Panc1 (cell line): Measurements from ENCODE around the gene GBX1. TPM values are rescaled to one million over a fixed set of nuclear protein-coding genes. Genes with fewer than 3 reads are reported as not detected.

Experiments used
- ATAC-seq: fragments of 200-7000 bp; cut with Tn5 transposase; 2 replicates; pipeline ENCODE4 v1.9.1; 2020; ENCODE audit warnings: mild to moderate bottlenecking, moderate library complexity
- BruUV-seq: library from RNA; stranded (reverse); fragments of 400-500 nt; replicated peaks from 2 replicates; lab custom pipeline; 2021; lab: Mats Ljungman, UMichigan
- CTCF ChIA-PET: fragments of 300-600 bp; sonication (Branson Sonifier 250); formaldehyde crosslinking; loops from one replicate; lab custom pipeline; 2022; ENCODE audit warnings: antibody characterized with exemption; lab: Charles Lee
- POLR2A ChIA-PET: fragments of 300-600 bp; sonication (Branson Sonifier 250); formaldehyde crosslinking; loops from one replicate; lab custom pipeline; 2022; ENCODE audit warnings: antibody characterized with exemption; lab: Charles Lee
- DNase-seq: peaks from one replicate; pipeline ENCODE4 v3.0.0-alpha.2; 2010; ENCODE audit warnings: low read depth, low spot score
- H3K27ac ChIP-seq: 2 replicates; pipeline ENCODE4 v1.5.1; 2011; ENCODE audit warnings: mild to moderate bottlenecking, low read length, inconsistent platforms
- H3K27me3 ChIP-seq: fragments of 200-500 bp; sonication (Bioruptor generic); 2 replicates; pipeline ENCODE4 v1.6.0; 2014; ENCODE audit warnings: low read length, inconsistent platforms; ENCODE audit not compliant: control insufficient read depth, insufficient read depth
- H3K36me3 ChIP-seq: fragments of 200-500 bp; sonication (Bioruptor generic); 2 replicates; pipeline ENCODE4 v1.5.1; 2014; ENCODE audit warnings: inconsistent platforms, mild to moderate bottlenecking, low read length, moderate library complexity; ENCODE audit not compliant: control insufficient read depth, insufficient read depth
- H3K4me1 ChIP-seq: 2 replicates; pipeline ENCODE4 v1.5.1; 2011; ENCODE audit warnings: inconsistent platforms, mild to moderate bottlenecking, low read length, moderate library complexity; ENCODE audit not compliant: control insufficient read depth, insufficient read depth
- H3K4me3 ChIP-seq, 2 experiments: 2 replicates each; pipeline ENCODE4 v1.5.1; 2011 to 2012; ENCODE audit warnings: low read depth in 2 of 2, low read length in 2 of 2, mild to moderate bottlenecking in 2 of 2, inconsistent platforms in 1 of 2, moderate library complexity in 1 of 2
- H3K9me3 ChIP-seq: fragments of 200-500 bp; sonication (Bioruptor generic); 2 replicates; pipeline ENCODE4 v1.5.1; 2014; ENCODE audit warnings: low read depth, mild to moderate bottlenecking, inconsistent platforms, low read length, moderate library complexity; ENCODE audit not compliant: control insufficient read depth, insufficient read depth
- POLR2AphosphoS5 ChIP-seq: IDR thresholded peaks from 2 replicates; pipeline ENCODE4 v1.6.1; 2012; ENCODE audit warnings: mild to moderate bottlenecking, low read depth, low read length, moderate library complexity
- REST ChIP-seq, 2 experiments: IDR thresholded peaks; 2 replicates each; pipeline ENCODE4 v1.6.1; 2011 to 2012; ENCODE audit warnings: low read depth in 2 of 2, control low read depth in 1 of 2, low read length in 1 of 2, mild to moderate bottlenecking in 1 of 2, moderate library complexity in 1 of 2; ENCODE audit not compliant: insufficient read depth in 1 of 2
- SIN3A ChIP-seq: IDR thresholded peaks from 2 replicates; pipeline ENCODE4 v1.6.1; 2012; ENCODE audit warnings: low read depth, mild to moderate bottlenecking, low read length, moderate library complexity, borderline replicate concordance; ENCODE audit not compliant: insufficient read depth
- TCF7L2 ChIP-seq: IDR thresholded peaks from 2 replicates; pipeline ENCODE4 v1.6.1; 2011; ENCODE audit warnings: mild to moderate bottlenecking, low read depth, low read length, inconsistent platforms
- in situ Hi-C: cut with HindIII; loops from 2 replicates; pipeline ENCODE4 v1.10.0; 2016; ENCODE audit warnings: low sequenced_read_pairs, low pct_unique_long_range_greater_than_20kb
- intact Hi-C: fragments of 100-400 bp; cut with micrococcal nuclease; formaldehyde crosslinking; loops from one replicate; pipeline ENCODE4 v1.10.0; 2022; ENCODE audit not compliant: unreplicated experiment
- total RNA-seq: library from RNA; stranded (reverse); gene quantifications from one replicate; pipeline ENCODE4 v1.2.1, GENCODE V29; 2021; ENCODE audit not compliant: unreplicated experiment
- TF ChIP-seq, protein P1 (sequence below): fragments of 450-650 bp; IDR thresholded peaks from 2 replicates; pipeline ENCODE4 v1.5.1; 2017; ENCODE audit warnings: mild to moderate bottlenecking

The GBX1 gene
- total RNA-seq, 1 experiment from 2014 or later, result not detected

DNA sequence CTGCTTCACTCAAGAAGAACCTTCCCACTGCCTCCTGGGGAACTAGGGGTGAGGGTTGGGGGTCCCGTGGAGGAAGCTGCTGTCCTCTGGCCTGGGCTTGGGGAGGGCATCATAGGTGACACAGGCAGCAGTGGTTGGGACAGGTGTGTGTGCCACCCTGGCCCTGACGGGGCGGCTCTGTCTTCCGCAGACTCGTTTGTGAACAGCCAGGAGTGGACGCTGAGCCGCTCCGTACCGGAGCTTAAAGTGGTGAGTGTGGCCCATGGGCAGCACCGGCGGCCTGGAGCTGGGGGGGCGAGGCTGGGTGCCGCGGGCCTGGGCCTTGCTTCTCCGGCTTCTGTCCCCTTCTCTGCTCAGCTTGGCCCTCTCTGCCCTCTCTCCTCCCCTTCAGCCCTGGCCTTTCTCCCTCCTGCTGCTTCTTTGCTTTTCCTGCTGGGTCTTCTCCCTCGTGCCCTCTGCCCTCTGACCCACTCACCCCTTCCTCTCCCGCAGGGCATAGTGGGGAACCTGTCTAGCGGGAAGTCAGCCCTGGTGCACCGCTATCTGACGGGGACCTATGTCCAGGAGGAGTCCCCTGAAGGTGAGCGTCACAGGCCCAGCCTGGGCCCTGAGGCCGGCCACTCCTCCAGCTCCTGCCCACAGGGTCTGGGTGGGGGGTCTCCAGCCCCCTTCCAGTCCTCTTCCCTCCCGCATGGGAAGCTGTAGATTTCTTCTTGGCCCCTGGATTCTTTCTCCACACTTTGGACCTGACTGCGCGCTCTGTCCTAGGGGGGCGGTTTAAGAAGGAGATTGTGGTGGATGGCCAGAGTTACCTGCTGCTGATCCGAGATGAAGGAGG lies 50.7 kb downstream of the GBX1 start:
- H3K36me3 ChIP-seq, result no peaks in the 10 kb centered on the region
- H3K4me1 ChIP-seq, result peaks cover 14% of the 10 kb centered on the region
- ATAC-seq, result no peak
- intact Hi-C loops, result no loop called here
- in situ Hi-C loops, result no loop called here
- H3K9me3 ChIP-seq, result no peaks in the 10 kb centered on the region
- H3K4me3 ChIP-seq, result no peak overlapping the region
- TF ChIP-seq TCF7L2 (no peak), POLR2AphosphoS5 (no peak), SIN3A (no peak), REST (IDR thresholded peaks at IDR 0.05; ENCODE audit: insufficient read depth in 1 of 2, low read depth in 2 of 2, low read length in 1 of 2) (no peak)
- TF ChIP-seq, protein P1, sequence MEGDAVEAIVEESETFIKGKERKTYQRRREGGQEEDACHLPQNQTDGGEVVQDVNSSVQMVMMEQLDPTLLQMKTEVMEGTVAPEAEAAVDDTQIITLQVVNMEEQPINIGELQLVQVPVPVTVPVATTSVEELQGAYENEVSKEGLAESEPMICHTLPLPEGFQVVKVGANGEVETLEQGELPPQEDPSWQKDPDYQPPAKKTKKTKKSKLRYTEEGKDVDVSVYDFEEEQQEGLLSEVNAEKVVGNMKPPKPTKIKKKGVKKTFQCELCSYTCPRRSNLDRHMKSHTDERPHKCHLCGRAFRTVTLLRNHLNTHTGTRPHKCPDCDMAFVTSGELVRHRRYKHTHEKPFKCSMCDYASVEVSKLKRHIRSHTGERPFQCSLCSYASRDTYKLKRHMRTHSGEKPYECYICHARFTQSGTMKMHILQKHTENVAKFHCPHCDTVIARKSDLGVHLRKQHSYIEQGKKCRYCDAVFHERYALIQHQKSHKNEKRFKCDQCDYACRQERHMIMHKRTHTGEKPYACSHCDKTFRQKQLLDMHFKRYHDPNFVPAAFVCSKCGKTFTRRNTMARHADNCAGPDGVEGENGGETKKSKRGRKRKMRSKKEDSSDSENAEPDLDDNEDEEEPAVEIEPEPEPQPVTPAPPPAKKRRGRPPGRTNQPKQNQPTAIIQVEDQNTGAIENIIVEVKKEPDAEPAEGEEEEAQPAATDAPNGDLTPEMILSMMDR, result no peak
- H3K27ac ChIP-seq, result no peak overlapping the region; the same call in 1 of the 2 replicates
- POLR2A ChIA-PET, result no interaction called here
- DNase-seq, result no peak
- CTCF ChIA-PET, result interaction anchor here (0.6 kb wide), 1 partner anchor 8 kb away, joined by 4 read pairs; no protein-coding TSS in a partner anchor
- H3K27me3 ChIP-seq, result no peaks in the 10 kb centered on the region
- BruUV-seq, result no TSS peak

DNA sequence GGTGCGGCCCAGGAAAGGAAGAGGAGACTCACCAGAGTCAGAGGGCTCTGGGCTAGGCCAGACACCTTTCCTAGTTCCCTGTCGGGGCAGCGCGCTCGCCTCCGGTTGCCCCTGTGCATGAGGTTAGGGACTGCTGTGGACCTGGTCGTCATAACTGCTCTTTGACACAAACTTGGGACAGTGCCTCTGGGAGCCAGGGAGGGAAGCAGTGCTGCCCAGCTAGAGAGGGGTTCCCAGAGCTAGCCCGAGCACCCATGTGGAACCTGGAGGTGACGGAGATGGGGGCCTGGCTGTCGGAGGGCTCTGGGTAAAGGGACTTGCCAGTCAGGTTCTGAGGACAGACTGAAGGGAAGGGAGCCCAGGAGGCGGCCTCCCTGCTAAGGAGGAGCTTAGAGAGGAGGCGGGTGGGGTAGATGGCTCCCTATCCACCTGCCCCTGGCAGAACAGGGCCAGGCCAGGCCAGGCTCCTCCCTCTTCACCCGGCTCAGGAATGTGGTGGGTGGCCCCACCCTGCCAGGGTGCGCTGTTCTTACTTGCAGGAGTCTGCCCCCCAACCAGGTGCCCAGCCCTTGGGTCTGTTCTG lies 51.6 kb downstream of the GBX1 start:
- in situ Hi-C loops, result no loop called here
- H3K9me3 ChIP-seq, result no peaks in the 10 kb centered on the region
- ATAC-seq, result no peak
- H3K27me3 ChIP-seq, result no peaks in the 10 kb centered on the region
- ChIA-PET POLR2A (interaction anchor here (0.6 kb wide), 1 partner anchor 105 kb away, joined by 4 read pairs; no protein-coding TSS in a partner anchor), CTCF (no interaction called here)
- DNase-seq, result no peak
- peaks cover 14% of the 10 kb centered on the region for H3K4me1 ChIP-seq
- TF ChIP-seq REST (IDR thresholded peaks at IDR 0.05; ENCODE audit: insufficient read depth in 1 of 2, low read depth in 2 of 2, low read length in 1 of 2) (no peak), TCF7L2 (no peak), POLR2AphosphoS5 (no peak), SIN3A (no peak)
- TF ChIP-seq, protein P1, result no peak
- no peak overlapping the region; the same call in 1 of the 2 replicates for H3K27ac ChIP-seq
- 0 out of 4 replicates have a peak overlapping the region, but pooled peaks of 1 of the 2 experiments have one; percentile 9 for H3K4me3 ChIP-seq
- H3K36me3 ChIP-seq, result no peaks in the 10 kb centered on the region
- intact Hi-C loops, result no loop called here
- BruUV-seq, result no TSS peak
